HG03520 (cell line): Measurements from ENCODE around the gene ANO8.

ENCODE experiments used
- ATAC-seq: cut with Tn5 transposase; IDR thresholded peaks from one replicate; pipeline ENCODE4 v1.9.1; 2021; ENCODE audit warnings: mild to moderate bottlenecking, moderate library complexity; ENCODE audit not compliant: unreplicated experiment

The ANO8 gene

DNA sequence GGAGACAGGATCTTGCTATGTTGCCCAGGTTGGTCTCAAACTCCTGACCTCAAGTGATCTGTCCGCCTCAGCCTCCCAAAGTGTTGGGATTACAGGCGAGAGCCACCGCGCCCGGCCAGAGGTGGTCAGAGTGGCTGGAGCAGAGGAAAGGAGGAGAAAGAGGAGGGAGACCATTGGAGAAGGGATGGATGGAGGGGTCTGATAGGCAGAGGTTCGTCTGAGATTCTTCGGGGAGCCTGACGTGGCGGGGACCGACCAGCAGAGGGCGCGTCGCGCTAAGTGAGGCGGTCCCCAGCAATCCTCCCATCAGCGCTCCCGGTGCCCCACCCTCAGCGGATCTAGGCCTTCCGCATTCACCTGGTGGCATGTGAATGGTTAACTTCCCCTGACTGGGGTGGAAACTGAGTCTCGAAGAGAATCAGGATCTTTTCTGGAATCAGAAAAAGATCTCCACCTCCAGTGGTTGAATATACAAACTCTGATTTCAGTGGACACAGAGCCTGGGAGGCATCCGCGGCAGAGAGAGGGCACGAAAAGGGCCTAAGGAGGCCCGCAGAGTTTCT is 11.5 kb upstream of the ANO8 start:
- ATAC-seq: no peak

DNA sequence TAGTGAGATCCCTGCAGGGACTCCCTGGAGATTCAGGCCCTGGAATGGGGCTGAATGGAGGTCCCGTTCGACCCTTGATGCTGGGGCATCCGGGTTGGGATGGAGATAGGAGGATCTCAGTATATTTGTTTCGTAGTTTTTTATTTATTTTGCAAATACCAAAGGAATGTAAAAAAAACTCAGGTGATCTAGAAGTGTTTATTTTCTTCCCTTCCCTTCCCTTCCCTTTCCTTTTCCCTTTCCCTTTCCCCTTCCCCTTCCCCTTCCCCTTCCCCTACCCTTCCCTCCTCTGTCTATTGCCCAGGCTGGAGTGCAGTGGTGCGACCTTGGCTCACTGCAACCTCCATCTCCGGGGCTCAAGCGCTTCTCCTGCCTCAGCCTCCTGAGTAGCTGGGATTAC is 7.2 kb upstream of the ANO8 start:
- ATAC-seq: no peak

DNA sequence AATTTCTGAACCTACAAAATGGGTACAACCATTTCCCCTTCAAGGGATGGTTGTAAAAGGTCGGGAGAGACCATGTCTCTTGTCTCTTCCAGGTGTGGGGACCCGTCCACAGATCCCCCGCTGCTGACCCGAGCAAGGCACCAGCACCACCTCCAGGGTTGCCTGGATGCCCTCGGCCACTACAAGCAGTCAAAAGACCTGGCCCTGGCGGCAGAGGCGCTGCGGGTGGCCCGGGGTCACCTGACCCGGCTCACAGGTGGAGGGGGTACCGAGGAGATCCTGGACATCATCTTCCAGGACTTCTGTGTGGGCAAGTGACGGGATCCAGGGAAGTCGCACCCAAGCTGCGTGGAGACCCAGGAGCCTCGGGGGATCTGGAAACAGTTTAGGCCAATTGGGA is 6.7 kb upstream of the ANO8 start:
- no peak for ATAC-seq

GRCh38 chr19:17340871-17341357 is 6.3 kb upstream of the ANO8 start:
- ATAC-seq: no peak

GRCh38 chr19:17340302-17340870 is 5.7 kb upstream of the ANO8 start:
- ATAC-seq: no peak

- ATAC-seq: no peak
These were observed 4.6 kb upstream of the ANO8 start for GRCh38 chr19:17339088-17339741.

- ATAC-seq: no peak
These were observed 3.9 kb upstream of the ANO8 start for GRCh38 chr19:17338433-17339078.

DNA sequence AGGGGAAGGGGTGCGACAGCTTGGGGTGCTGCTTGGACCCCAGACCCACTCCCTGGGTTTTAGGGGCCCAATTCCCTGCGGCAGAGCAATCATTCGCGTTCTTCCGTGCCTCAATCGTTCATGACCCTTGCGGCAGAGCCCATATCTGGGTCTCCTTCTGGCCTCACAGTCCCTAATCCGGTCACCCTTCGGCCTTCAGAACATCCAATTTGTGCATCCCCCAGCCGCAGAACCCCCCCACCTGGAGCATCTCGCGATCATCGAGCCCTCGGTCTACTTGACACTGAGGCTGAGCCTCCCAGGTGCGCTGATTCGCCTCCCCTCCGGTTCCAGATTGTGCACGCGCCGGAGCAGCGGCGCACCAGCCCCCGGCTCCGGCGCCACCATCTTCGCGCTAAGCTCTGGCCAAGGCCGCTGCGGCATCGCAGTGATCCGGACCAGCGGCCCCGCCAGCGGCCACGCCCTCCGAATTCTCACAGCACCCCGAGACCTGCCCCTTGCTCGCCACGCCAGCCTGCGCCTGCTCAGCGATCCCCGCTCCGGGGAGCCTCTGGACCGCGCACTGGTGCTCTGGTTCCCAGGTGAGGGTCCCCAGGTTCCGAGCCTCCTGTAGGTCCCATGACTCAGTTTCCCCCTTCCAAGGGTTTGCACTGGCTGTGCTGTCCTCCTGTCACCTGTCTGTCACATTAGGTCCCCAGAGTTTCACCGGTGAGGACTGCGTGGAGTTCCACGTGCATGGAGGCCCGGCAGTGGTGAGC is 3.2 kb upstream of the ANO8 start:
- ATAC-seq: no peak

DNA sequence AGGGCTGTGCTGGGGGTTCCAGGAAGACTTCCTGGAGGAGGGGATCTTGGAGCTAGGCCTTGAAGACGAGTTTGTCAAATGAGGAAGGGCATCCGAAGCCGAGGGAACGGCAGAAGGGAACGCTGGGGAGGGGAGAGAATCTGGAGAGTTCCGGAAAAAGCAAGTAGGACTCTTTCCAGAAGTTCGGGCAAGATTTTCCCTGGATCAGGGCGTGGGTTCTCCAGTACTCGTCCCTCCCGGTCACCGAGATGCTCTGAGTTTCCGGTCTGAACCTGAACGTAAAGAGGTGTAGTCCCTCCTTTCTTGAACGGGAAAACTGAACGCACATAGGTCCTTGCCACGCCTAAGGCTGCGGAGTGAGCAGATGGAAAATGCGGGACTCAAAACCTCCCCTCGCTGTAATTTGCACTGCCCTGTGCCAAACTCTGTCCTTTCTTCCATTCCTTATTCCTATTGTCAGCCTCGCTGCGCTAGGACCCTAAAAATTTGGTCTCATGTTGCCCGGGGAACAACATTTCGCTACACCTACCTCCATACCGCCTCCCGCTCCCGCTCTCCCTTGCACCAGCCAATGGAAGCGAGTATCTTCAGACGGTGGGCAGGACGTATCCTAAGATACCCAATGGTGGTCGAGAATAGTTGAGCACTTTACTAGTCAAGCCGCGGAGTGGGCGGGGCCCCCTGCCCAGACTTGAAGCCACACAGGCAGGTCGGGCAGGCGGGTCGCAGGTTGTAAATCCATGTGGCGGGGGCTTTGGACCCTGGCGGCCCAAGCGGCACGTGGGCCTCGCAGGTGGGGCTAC is 2.4 kb upstream of the ANO8 start, which contains the start of gene GTPBP3:
TSS of gene GTPBP3 (plus strand) at position 682 of the 803 bp plus-strand sequence. CDS start at position 741, 59 bp downstream.
- peak; percentile 75 for ATAC-seq

- no peak for ATAC-seq
These were observed 920 bp upstream of the ANO8 start for GRCh38 chr19:17335575-17335974.

GRCh38 chr19:17333611-17334413 is 843 bp downstream of the ANO8 start:
- ATAC-seq: no peak

- ATAC-seq: no peak
These were observed 1.7 kb downstream of the ANO8 start for GRCh38 chr19:17332677-17333581.

DNA sequence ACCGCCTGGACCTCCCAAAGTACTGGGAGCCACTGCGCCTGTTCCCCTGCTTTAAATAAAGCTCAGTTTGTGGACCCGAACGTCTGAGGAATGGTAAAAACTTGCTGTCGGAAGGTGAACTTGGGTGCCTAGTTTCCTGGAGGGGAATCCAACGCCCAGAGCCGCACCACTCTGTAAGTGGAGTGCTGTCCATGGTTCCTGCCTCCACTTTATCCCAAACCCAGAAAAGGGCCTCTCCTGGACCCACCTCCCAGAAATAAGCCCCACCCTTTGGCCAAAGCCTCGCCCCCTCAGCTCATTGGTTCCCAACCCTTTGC is 2.3 kb downstream of the ANO8 start:
- no peak for ATAC-seq

DNA sequence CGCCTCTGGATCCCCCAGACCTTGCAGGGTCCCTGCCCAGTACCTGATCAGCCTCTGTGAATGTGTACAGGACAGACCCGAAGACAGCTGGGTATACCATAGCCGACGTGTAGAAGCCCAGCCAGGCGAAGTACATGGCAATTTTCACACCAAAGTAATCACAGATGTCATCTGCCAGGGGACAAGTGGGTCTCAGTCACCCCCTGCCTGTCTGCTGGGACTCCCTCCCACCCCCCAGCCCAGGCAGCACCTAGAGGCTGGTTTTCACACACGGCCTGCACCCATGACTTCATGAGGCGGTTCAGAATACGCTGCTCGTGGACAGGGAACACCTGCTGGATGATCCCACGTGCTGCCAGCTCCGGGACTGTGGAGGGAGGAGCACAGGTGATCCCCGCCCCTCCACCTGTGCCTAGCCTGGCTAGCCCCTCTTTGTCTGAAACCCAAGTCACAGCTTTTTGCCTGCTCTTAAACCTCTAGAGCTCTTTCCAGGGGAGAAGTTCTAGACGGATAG is 3.6 kb downstream of the ANO8 start:
- ATAC-seq: no peak

- ATAC-seq: no peak
These were observed 4.2 kb downstream of the ANO8 start for GRCh38 chr19:17330262-17331044.

DNA sequence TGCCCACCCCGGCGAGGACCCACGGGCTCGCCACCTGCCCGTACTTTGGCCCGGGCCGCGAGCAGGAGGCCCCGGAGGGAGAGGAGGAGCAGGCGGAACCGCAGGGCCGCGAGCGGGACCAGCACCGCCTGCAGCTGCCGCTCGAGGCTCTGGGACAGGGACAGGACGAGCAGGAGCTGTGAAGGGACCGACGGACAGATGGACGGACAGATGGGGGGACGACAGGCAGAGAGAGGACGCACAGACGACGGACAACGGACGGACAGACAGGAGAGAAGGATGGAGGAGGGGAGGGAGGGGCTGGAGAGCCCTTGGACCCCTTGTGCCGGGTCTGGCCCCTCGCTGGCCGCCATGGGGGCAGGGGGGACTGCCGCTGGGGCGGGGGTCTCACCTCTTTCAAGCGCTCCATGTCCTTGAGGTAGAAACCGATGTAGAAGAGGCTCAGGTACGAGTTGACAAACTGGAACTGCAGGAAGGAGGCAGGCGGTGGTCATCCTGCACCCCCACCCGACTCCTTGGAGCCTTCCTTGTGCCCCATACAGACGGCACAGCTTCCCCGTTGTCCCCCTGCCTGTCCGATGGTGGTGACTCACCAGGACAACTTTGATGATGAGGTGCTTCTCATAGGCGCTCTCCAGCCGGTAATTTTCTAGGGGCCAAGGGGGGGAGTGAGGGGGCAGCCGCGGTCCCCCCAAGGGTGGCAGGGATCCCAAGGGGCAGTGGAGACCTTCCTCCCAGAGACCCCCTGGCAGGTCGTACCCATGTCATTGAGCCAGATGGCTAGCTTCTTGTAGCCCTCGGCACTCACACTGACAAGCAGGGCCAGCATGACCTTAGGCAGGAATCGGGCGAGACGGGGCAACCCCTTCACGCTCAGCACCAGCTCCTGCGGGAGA is 5.0 kb downstream of the ANO8 start:
- no peak for ATAC-seq
